ENCODE measurements around the gene MYL11. TPM values are rescaled to one million over a fixed set of nuclear protein-coding genes. Genes with fewer than 3 reads are reported as not detected.
"Not testable (repeated sequence)": the region's sequence is repeated elsewhere in the genome, so short reads cannot be mapped to it uniquely, and the experiment has no call there.

Gene MYL11
- polyA plus RNA-seq, 2 donors = 1.3 to 2.1 TPM

GRCh38 chr16:30394592-30395154 lies 20.1 kb downstream of the MYL11 start:
- 9 to 11% methylated on average over 28 to 31 of the region's 31 CpGs for WGBS, 2 donors

GRCh38 chr16:30395155-30395991 lies 20.8 kb downstream of the MYL11 start, which contains the start of gene ZNF48:
TSS of gene ZNF48 (plus strand) at chr16:30395420. CDS start at chr16:30395795, 375 bp downstream.
- Histone ChIP-seq H3K4me3 (ENCODE audit: low read depth in 1 of 2, low read length in 2 of 2) (peak within 1 kb of the TSS; percentile 69), H3K4me1 (ENCODE audit: control insufficient read depth in 2 of 2, insufficient read depth in 2 of 2, low read length in 1 of 2) (peaks cover 0 to 4% of the 10 kb centered on the region in 2 donors), H3K27ac (ENCODE audit: low read depth in 2 of 2, low read length in 1 of 2) (peak within 1 kb of the TSS; percentile 44 to 69), H3K9me3 (ENCODE audit: control insufficient read depth in 2 of 2, insufficient read depth in 1 of 2, low read depth in 1 of 2, low read length in 1 of 2) (no peaks in the 10 kb centered on the region), H3K36me3 (ENCODE audit: control insufficient read depth in 2 of 2, insufficient read depth in 2 of 2, low read length in 1 of 2) (peaks cover 0 to 14% of the 10 kb centered on the region in 2 donors), H3K27me3 (ENCODE audit: control insufficient read depth in 1 of 2, insufficient read depth in 2 of 2, low read length in 2 of 2) (no peaks in the 10 kb centered on the region)
- 1% methylated on average over 71 to 103 of the region's 103 CpGs for WGBS, 2 donors

More at GRCh38 chr16:30394592-30395154, 20.1 kb downstream of the MYL11 start:
- Histone ChIP-seq H3K4me3 (ENCODE audit: low read depth in 1 of 2, low read length in 2 of 2) (peak overlapping the region; percentile 69), H3K27me3 (ENCODE audit: control insufficient read depth in 1 of 2, insufficient read depth in 2 of 2, low read length in 2 of 2) (no peaks in the 10 kb centered on the region), H3K27ac (ENCODE audit: low read depth in 2 of 2, low read length in 1 of 2) (peak overlapping the region; percentile 44 to 69), H3K9me3 (ENCODE audit: control insufficient read depth in 2 of 2, insufficient read depth in 1 of 2, low read depth in 1 of 2, low read length in 1 of 2) (no peaks in the 10 kb centered on the region), H3K4me1 (ENCODE audit: control insufficient read depth in 2 of 2, insufficient read depth in 2 of 2, low read length in 1 of 2) (peaks cover 0 to 4% of the 10 kb centered on the region in 2 donors), H3K36me3 (ENCODE audit: control insufficient read depth in 2 of 2, insufficient read depth in 2 of 2, low read length in 1 of 2) (peaks cover 0 to 14% of the 10 kb centered on the region in 2 donors)

- peak overlapping the region; percentile 69 for H3K4me3 ChIP-seq (ENCODE audit: low read depth in 1 of 2, low read length in 2 of 2)
- H3K9me3 ChIP-seq (ENCODE audit: control insufficient read depth in 2 of 2, insufficient read depth in 1 of 2, low read depth in 1 of 2, low read length in 1 of 2) = no peaks in the 10 kb centered on the region
- 13 to 14% methylated on average over 12 to 13 of the region's 13 CpGs for WGBS, 2 donors
- no peaks in the 10 kb centered on the region for H3K27me3 ChIP-seq (ENCODE audit: control insufficient read depth in 1 of 2, insufficient read depth in 2 of 2, low read length in 2 of 2)
- peaks cover 0 to 6% of the 10 kb centered on the region in 2 donors for H3K4me1 ChIP-seq (ENCODE audit: control insufficient read depth in 2 of 2, insufficient read depth in 2 of 2, low read length in 1 of 2)
- H3K36me3 ChIP-seq (ENCODE audit: control insufficient read depth in 2 of 2, insufficient read depth in 2 of 2, low read length in 1 of 2) = peaks cover 0 to 14% of the 10 kb centered on the region in 2 donors
- H3K27ac ChIP-seq (ENCODE audit: low read depth in 2 of 2, low read length in 1 of 2) = peak overlapping the region in 1 of 2 donors; percentile 69
These were observed 21.5 kb downstream of the MYL11 start for GRCh38 chr16:30395992-30396585.

GRCh38 chr16:30396627-30397026 lies 22.0 kb downstream of the MYL11 start:
- H3K27me3 ChIP-seq (ENCODE audit: control insufficient read depth in 1 of 2, insufficient read depth in 2 of 2, low read length in 2 of 2); H3K9me3 ChIP-seq (ENCODE audit: control insufficient read depth in 2 of 2, insufficient read depth in 1 of 2, low read depth in 1 of 2, low read length in 1 of 2); H3K27ac ChIP-seq (ENCODE audit: low read depth in 2 of 2, low read length in 1 of 2); H3K4me1 ChIP-seq (ENCODE audit: control insufficient read depth in 2 of 2, insufficient read depth in 2 of 2, low read length in 1 of 2); H3K4me3 ChIP-seq (ENCODE audit: low read depth in 1 of 2, low read length in 2 of 2): not testable (repeated sequence)
- 66 to 79% methylated on average over 4 of the region's 4 CpGs for WGBS, 2 donors
- H3K36me3 ChIP-seq (ENCODE audit: control insufficient read depth in 2 of 2, insufficient read depth in 2 of 2, low read length in 1 of 2) = peaks cover 0 to 14% of the 10 kb centered on the region in 2 donors

GRCh38 chr16:30397056-30397455 lies 22.5 kb downstream of the MYL11 start:
- no peak overlapping the region for H3K27ac ChIP-seq (ENCODE audit: low read depth in 2 of 2, low read length in 1 of 2)
- H3K4me3 ChIP-seq (ENCODE audit: low read depth in 1 of 2, low read length in 2 of 2) = no peak overlapping the region
- peaks cover 0 to 6% of the 10 kb centered on the region in 2 donors for H3K4me1 ChIP-seq (ENCODE audit: control insufficient read depth in 2 of 2, insufficient read depth in 2 of 2, low read length in 1 of 2)
- no peaks in the 10 kb centered on the region for H3K9me3 ChIP-seq (ENCODE audit: control insufficient read depth in 2 of 2, insufficient read depth in 1 of 2, low read depth in 1 of 2, low read length in 1 of 2)
- no peaks in the 10 kb centered on the region for H3K27me3 ChIP-seq (ENCODE audit: control insufficient read depth in 1 of 2, insufficient read depth in 2 of 2, low read length in 2 of 2)
- 71 to 74% methylated on average over 4 of the region's 4 CpGs for WGBS, 2 donors
- H3K36me3 ChIP-seq (ENCODE audit: control insufficient read depth in 2 of 2, insufficient read depth in 2 of 2, low read length in 1 of 2) = peaks cover 0 to 14% of the 10 kb centered on the region in 2 donors

GRCh38 chr16:30397776-30398660 lies 23.4 kb downstream of the MYL11 start:
- peaks cover 0 to 14% of the 10 kb centered on the region in 2 donors for H3K36me3 ChIP-seq (ENCODE audit: control insufficient read depth in 2 of 2, insufficient read depth in 2 of 2, low read length in 1 of 2)
- H3K4me3 ChIP-seq (ENCODE audit: low read depth in 1 of 2, low read length in 2 of 2) = no peak overlapping the region
- H3K9me3 ChIP-seq (ENCODE audit: control insufficient read depth in 2 of 2, insufficient read depth in 1 of 2, low read depth in 1 of 2, low read length in 1 of 2) = no peaks in the 10 kb centered on the region
- H3K27ac ChIP-seq (ENCODE audit: low read depth in 2 of 2, low read length in 1 of 2) = no peak overlapping the region
- WGBS, 2 donors = 90 to 91% methylated on average over 42 of the region's 42 CpGs
- H3K4me1 ChIP-seq (ENCODE audit: control insufficient read depth in 2 of 2, insufficient read depth in 2 of 2, low read length in 1 of 2) = peaks cover 0 to 6% of the 10 kb centered on the region in 2 donors
- H3K27me3 ChIP-seq (ENCODE audit: control insufficient read depth in 1 of 2, insufficient read depth in 2 of 2, low read length in 2 of 2) = no peaks in the 10 kb centered on the region

- H3K27me3 ChIP-seq (ENCODE audit: control insufficient read depth in 1 of 2, insufficient read depth in 2 of 2, low read length in 2 of 2) = no peaks in the 10 kb centered on the region
- H3K9me3 ChIP-seq (ENCODE audit: control insufficient read depth in 2 of 2, insufficient read depth in 1 of 2, low read depth in 1 of 2, low read length in 1 of 2) = no peaks in the 10 kb centered on the region
- H3K27ac ChIP-seq (ENCODE audit: low read depth in 2 of 2, low read length in 1 of 2) = no peak overlapping the region
- no peak overlapping the region for H3K4me3 ChIP-seq (ENCODE audit: low read depth in 1 of 2, low read length in 2 of 2)
- 77 to 85% methylated on average over 23 of the region's 23 CpGs for whole genome bisulfite sequencing, 2 donors
- H3K4me1 ChIP-seq (ENCODE audit: control insufficient read depth in 2 of 2, insufficient read depth in 2 of 2, low read length in 1 of 2) = peaks cover 0 to 6% of the 10 kb centered on the region in 2 donors
- peaks cover 0 to 14% of the 10 kb centered on the region in 2 donors for H3K36me3 ChIP-seq (ENCODE audit: control insufficient read depth in 2 of 2, insufficient read depth in 2 of 2, low read length in 1 of 2)
These were observed 24.2 kb downstream of the MYL11 start for GRCh38 chr16:30398661-30399434.

- Histone ChIP-seq H3K36me3 (ENCODE audit: control insufficient read depth in 2 of 2, insufficient read depth in 2 of 2, low read length in 1 of 2) (peaks cover 0 to 14% of the 10 kb centered on the region in 2 donors), H3K9me3 (ENCODE audit: control insufficient read depth in 2 of 2, insufficient read depth in 1 of 2, low read depth in 1 of 2, low read length in 1 of 2) (no peaks in the 10 kb centered on the region), H3K4me1 (ENCODE audit: control insufficient read depth in 2 of 2, insufficient read depth in 2 of 2, low read length in 1 of 2) (peaks cover 0 to 6% of the 10 kb centered on the region in 2 donors), H3K27me3 (ENCODE audit: control insufficient read depth in 1 of 2, insufficient read depth in 2 of 2, low read length in 2 of 2) (no peaks in the 10 kb centered on the region), H3K27ac (ENCODE audit: low read depth in 2 of 2, low read length in 1 of 2) (peak overlapping the region; percentile 75 to 82), H3K4me3 (ENCODE audit: low read depth in 1 of 2, low read length in 2 of 2) (peak overlapping the region; percentile 44 to 76)
- 12 to 20% methylated on average over 12 of the region's 12 CpGs for WGBS, 2 donors
These were observed 25.0 kb downstream of the MYL11 start for GRCh38 chr16:30399435-30400186.
